GM12875 (cell line): ENCODE results near the gene ADCY6.

Source experiments
- H3K4me3 ChIP-seq: one replicate; pipeline ENCODE4 v1.5.1; 2011; ENCODE audit warnings: low read depth, low read length, control low read depth
- TF ChIP-seq, protein P1 (sequence below): IDR thresholded peaks from 2 replicates; pipeline ENCODE4 v1.5.1; 2011; ENCODE audit warnings: low read depth, mild to moderate bottlenecking, control low read depth, inconsistent platforms, low read length, moderate library complexity, borderline replicate concordance; ENCODE audit not compliant: insufficient read depth

ADCY6 gene

DNA sequence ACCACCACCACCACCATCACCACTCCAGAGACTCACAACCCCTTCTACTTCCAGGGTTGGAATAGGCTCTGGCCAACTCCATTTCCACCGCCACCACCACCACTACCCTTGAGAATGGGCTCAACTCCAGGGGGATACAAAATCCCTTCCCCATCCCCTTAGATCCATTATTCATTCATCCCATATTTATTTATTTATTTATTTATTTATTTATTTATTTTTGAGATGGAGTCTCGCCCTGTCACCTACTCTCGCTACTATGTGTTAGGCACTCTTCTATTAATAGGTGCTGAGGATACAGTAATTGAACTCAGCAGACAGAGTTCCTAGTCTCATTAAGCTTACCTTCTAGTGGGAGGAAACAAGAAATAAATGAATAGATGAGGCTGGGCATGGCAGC, 4.8 kb upstream of the ADCY6 start:
- H3K4me3 ChIP-seq, result no peak overlapping the region
- TF ChIP-seq, protein P1, sequence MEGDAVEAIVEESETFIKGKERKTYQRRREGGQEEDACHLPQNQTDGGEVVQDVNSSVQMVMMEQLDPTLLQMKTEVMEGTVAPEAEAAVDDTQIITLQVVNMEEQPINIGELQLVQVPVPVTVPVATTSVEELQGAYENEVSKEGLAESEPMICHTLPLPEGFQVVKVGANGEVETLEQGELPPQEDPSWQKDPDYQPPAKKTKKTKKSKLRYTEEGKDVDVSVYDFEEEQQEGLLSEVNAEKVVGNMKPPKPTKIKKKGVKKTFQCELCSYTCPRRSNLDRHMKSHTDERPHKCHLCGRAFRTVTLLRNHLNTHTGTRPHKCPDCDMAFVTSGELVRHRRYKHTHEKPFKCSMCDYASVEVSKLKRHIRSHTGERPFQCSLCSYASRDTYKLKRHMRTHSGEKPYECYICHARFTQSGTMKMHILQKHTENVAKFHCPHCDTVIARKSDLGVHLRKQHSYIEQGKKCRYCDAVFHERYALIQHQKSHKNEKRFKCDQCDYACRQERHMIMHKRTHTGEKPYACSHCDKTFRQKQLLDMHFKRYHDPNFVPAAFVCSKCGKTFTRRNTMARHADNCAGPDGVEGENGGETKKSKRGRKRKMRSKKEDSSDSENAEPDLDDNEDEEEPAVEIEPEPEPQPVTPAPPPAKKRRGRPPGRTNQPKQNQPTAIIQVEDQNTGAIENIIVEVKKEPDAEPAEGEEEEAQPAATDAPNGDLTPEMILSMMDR, result no peak

DNA sequence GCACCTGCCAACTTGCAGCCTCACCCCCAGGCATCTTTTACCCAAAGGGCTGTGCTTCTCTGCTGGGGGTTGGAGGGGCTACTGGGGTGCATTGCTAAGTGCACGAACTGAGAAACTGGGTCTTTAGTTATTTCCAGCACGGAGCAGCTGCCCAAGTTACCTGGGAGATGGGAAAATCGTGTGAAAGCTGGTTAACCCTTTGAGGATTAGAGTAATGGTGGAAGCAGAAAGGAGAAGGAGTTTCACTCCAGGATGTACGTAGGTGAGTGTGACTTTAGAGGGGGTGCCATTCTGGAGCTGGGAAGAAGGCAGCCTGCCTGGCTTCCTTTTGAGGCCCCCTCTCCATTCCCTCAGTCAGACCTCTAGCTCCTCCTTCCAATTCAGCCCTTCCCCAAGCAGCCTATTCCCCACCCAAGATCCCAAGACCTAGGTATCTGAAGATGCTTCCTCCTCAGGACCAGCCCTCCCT, 1.0 kb upstream of the ADCY6 start:
- no peak overlapping the region for H3K4me3 ChIP-seq
- TF ChIP-seq, protein P1, result no peak

DNA sequence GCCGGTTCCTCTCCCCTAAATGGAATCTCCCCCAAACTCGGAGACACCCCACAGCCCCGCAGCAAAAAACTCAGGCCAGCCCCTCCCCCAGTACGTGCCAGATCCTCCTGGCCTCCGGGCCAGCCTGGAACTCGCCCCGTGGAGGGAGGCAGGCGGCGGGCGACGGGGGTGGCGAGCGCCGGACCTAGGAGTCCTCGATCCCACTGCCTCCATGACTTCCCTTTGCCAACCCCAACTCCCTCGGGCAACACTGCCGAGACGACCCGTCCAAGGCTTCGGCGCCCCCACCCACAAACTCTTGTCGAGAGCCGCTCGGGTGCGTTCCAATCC, 400 bp downstream of the ADCY6 start:
- H3K4me3 ChIP-seq, result no peak overlapping the region
- TF ChIP-seq, protein P1, result no peak

DNA sequence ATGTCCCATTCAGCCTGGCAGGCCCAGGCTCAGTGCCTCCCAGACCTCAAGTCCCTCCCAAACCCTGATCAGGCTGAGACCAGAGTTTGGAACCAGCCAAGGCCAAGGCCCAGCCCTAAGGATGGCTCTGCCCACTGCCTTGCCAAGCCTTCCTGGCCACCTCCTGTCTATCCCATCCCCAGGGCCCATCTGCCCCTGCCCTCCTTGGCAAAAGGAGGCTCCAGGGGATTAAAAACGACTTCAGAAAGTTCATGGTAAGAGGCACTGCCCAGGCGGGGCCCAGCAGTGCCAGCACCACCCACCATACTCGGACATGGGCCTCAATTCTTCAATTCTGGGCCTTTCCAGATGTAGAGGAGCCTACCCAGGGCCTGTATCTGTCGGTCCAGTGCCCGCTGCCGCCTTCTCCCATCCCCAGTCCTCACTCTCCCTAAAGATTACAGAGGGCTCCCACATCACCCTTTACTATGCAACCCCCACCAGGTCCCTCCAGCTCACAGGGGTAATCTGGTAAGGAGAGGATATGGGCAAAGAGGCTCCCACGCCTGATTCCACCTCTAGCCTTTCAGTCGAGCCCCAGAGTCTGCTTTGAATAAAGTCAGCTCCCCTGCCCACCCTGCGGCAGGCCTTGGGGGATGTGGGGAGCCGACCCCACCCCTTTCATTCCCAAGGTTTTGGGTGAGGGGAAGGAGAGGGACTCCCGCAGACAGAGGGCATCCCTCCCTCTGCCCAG, 932 bp downstream of the ADCY6 start:
- H3K4me3 ChIP-seq, result no peak overlapping the region
- TF ChIP-seq, protein P1, result no peak

DNA sequence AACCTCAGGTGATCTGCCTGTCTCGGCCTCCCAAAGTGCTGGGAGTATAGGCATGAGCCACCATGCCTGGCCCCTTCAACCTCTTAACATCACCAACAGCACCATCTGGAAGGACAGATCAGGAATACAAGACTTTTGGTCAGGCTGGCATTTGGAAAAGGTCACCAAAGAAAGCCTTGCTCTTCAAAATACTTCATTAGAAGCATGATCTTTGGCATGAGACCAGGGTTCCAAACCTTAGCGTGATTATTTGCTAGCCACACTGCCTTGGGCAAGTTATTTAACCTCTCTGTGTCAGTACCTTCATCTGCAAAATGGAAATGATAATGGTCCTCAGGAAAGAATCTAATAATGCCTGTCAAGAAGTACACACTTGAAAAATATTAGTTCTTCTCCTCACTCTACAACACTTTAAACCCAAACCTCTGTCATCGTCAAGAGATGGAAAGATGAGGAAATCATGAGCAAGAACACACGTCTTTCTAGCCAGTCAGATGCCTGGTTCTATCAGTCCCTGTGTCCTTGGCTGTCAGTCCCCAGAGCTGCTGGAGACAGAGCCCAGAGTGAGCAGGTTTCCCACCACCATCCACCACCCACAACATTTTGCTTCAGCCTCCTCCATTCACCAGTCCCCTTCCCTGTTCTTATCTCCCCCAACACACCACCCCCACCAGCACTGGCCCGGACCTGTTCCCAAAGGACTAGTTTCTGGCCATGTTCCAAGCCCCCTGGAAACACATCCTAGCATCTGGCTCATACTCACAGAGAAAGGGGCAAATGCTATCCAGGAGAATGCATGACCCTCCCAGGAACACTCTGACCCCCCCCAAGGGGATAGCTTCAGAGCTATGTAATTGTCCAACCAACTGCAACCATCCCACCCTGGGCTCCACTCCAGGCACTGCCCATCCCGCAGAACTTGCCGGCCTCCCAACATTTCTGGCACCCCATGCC, 2.0 kb downstream of the ADCY6 start:
- H3K4me3 ChIP-seq, result no peak overlapping the region
- TF ChIP-seq, protein P1, result no peak

DNA sequence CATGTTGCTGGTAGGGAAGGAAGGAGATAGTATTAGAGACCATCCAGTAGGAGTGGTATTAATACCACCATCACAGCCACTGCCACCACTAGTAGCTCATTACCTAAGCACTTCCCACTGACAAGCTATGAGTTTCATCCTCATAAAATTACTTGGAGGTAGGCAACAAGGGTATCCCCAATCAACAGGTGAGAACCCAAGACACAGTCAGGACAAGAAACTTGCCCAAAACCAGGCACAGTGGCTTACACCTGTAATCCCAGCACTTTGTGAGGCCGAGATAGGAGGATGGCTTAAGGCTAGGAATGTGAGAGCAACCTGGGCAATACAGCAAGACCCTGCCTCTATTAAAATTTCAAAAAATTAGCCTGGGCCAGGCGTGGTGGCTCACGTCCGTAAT, 5.5 kb downstream of the ADCY6 start:
- no peak overlapping the region for H3K4me3 ChIP-seq
- TF ChIP-seq, protein P1, result no peak
